Hindlimb muscle (tissue), 1 donor: ENCODE measurements around the gene CDC6. TPM values are rescaled to one million over a fixed set of nuclear protein-coding genes. Genes with fewer than 3 reads are reported as not detected.

Experiments used
- DNase-seq: peaks from one replicate; pipeline ENCODE4 v3.0.0-alpha.2; 2013
- polyA plus RNA-seq: library from polyadenylated mRNA; unstranded; fragments of 120-200 nt; gene quantifications from one replicate; pipeline ENCODE4 v1.2.1, GENCODE V29; 2013; ENCODE audit not compliant: insufficient read length

The CDC6 gene
- polyA plus RNA-seq, 1 donor = 10.8 TPM

- no peak for DNase-seq
Measured at GRCh38 chr17:40323391-40324381, 36.0 kb downstream of the CDC6 start.

GRCh38 chr17:40325156-40326013, 37.7 kb downstream of the CDC6 start:
- DNase-seq = no peak

- no peak for DNase-seq
Measured at GRCh38 chr17:40326014-40326831, 38.5 kb downstream of the CDC6 start.

- no peak for DNase-seq
Measured at GRCh38 chr17:40326832-40327199, 39.1 kb downstream of the CDC6 start.

GRCh38 chr17:40327244-40327729, 39.6 kb downstream of the CDC6 start:
- no peak for DNase-seq

GRCh38 chr17:40327735-40328385, 40.2 kb downstream of the CDC6 start:
- DNase-seq = no peak

GRCh38 chr17:40328386-40328766, 40.7 kb downstream of the CDC6 start:
- no peak for DNase-seq

- DNase-seq = no peak
Measured at GRCh38 chr17:40329839-40330794, 42.4 kb downstream of the CDC6 start.

- DNase-seq = no peak
Measured at GRCh38 chr17:40330850-40331470, 43.3 kb downstream of the CDC6 start.

GRCh38 chr17:40331743-40332641, 44.3 kb downstream of the CDC6 start:
- peak; percentile 92 for DNase-seq

GRCh38 chr17:40333781-40334448, 46.2 kb downstream of the CDC6 start:
- DNase-seq = no peak

- no peak for DNase-seq
Measured at GRCh38 chr17:40335620-40336019, 47.9 kb downstream of the CDC6 start.

- DNase-seq = no peak
Measured at GRCh38 chr17:40337351-40337750, 49.7 kb downstream of the CDC6 start.

- no peak for DNase-seq
Measured at GRCh38 chr17:40338058-40338457, 50.4 kb downstream of the CDC6 start.

- DNase-seq = no peak
Measured at GRCh38 chr17:40338941-40339649, 51.4 kb downstream of the CDC6 start.

- no peak for DNase-seq
Measured at GRCh38 chr17:40340327-40340726, 52.6 kb downstream of the CDC6 start.
